ENCODE measurements around the gene PDPK1. TPM values are rescaled to one million over a fixed set of nuclear protein-coding genes. Genes with fewer than 3 reads are reported as not detected.
"Not testable (repeated sequence)": the region's sequence is repeated elsewhere in the genome, so short reads cannot be mapped to it uniquely, and the experiment has no call there.

PDPK1 gene
- total and polyA plus RNA-seq, 4 experiments from 2014 or later, result 26.4 to 71.3 (median 51.7) TPM

GRCh38 chr16:2599165-2599564 is 61.3 kb downstream of the PDPK1 start:
- H3K9me3 Mint-ChIP-seq; H3K27me3 Mint-ChIP-seq; H3K27ac ChIP-seq (ENCODE audit: low read depth, low read length); H3K4me3 ChIP-seq (ENCODE audit: low read length in 2 of 2); DNase-seq; POLR2A ChIA-PET (ENCODE audit: partially characterized antibody); intact Hi-C loops (cut with micrococcal nuclease); H3K9me3 ChIP-seq (ENCODE audit: control insufficient read depth in 1 of 2, low read length in 2 of 2); CTCF ChIA-PET (ENCODE audit: partially characterized antibody); H3K27me3 ChIP-seq (ENCODE audit: insufficient read depth, low read length); H3K4me1 ChIP-seq (ENCODE audit: insufficient read depth, low read length); H3K4me3 Mint-ChIP-seq: not testable (repeated sequence)
- H3K27ac Mint-ChIP-seq, result peak overlapping the region in 2 of 7 donors; percentile 12 to 61
- peaks cover 32% of the 10 kb centered on the region for H3K36me3 ChIP-seq (ENCODE audit: insufficient read depth, low read length)
- H3K36me3 Mint-ChIP-seq, result peaks cover 0 to 47% of the 10 kb centered on the region in 2 donors
- H3K4me1 Mint-ChIP-seq, result peaks cover 3 to 13% (median 9%) of the 10 kb centered on the region in 4 donors

- H3K9me3 Mint-ChIP-seq; H3K27me3 ChIP-seq (ENCODE audit: insufficient read depth, low read length); H3K27me3 Mint-ChIP-seq; H3K4me1 ChIP-seq (ENCODE audit: insufficient read depth, low read length); H3K27ac ChIP-seq (ENCODE audit: low read depth, low read length); POLR2A ChIA-PET (ENCODE audit: partially characterized antibody); DNase-seq; H3K27ac Mint-ChIP-seq; H3K4me3 ChIP-seq (ENCODE audit: low read length in 2 of 2); H3K4me3 Mint-ChIP-seq; CTCF ChIA-PET (ENCODE audit: partially characterized antibody); H3K9me3 ChIP-seq (ENCODE audit: control insufficient read depth in 1 of 2, low read length in 2 of 2); intact Hi-C loops (cut with micrococcal nuclease): not testable (repeated sequence)
- peaks cover 0 to 47% of the 10 kb centered on the region in 2 donors for H3K36me3 Mint-ChIP-seq
- H3K36me3 ChIP-seq (ENCODE audit: insufficient read depth, low read length), result peaks cover 32% of the 10 kb centered on the region
- H3K4me1 Mint-ChIP-seq, result peaks cover 3 to 15% (median 11%) of the 10 kb centered on the region in 4 donors
Observed at GRCh38 chr16:2599785-2600184, 62.0 kb downstream of the PDPK1 start.

- DNase-seq; H3K27ac ChIP-seq (ENCODE audit: low read depth, low read length); H3K4me3 ChIP-seq (ENCODE audit: low read length in 2 of 2); CTCF ChIA-PET (ENCODE audit: partially characterized antibody); intact Hi-C loops (cut with micrococcal nuclease); H3K27me3 ChIP-seq (ENCODE audit: insufficient read depth, low read length); POLR2A ChIA-PET (ENCODE audit: partially characterized antibody); H3K9me3 ChIP-seq (ENCODE audit: control insufficient read depth in 1 of 2, low read length in 2 of 2); H3K27me3 Mint-ChIP-seq; H3K4me1 ChIP-seq (ENCODE audit: insufficient read depth, low read length); H3K9me3 Mint-ChIP-seq; H3K4me3 Mint-ChIP-seq: not testable (repeated sequence)
- Mint-ChIP-seq H3K4me1 (peaks cover 3 to 23% (median 12%) of the 10 kb centered on the region in 4 donors), H3K27ac (peak overlapping the region in 1 of 7 donors; percentile 83), H3K36me3 (peaks cover 0 to 36% of the 10 kb centered on the region in 2 donors)
- peaks cover 24% of the 10 kb centered on the region for H3K36me3 ChIP-seq (ENCODE audit: insufficient read depth, low read length)
Observed at GRCh38 chr16:2601301-2602025, 63.6 kb downstream of the PDPK1 start.

GRCh38 chr16:2602175-2602574 is 64.4 kb downstream of the PDPK1 start:
- CTCF ChIA-PET (ENCODE audit: partially characterized antibody); H3K9me3 ChIP-seq (ENCODE audit: control insufficient read depth in 1 of 2, low read length in 2 of 2); H3K27me3 Mint-ChIP-seq; intact Hi-C loops (cut with micrococcal nuclease); H3K4me3 ChIP-seq (ENCODE audit: low read length in 2 of 2); H3K27me3 ChIP-seq (ENCODE audit: insufficient read depth, low read length); H3K4me1 ChIP-seq (ENCODE audit: insufficient read depth, low read length); H3K9me3 Mint-ChIP-seq; H3K27ac ChIP-seq (ENCODE audit: low read depth, low read length); DNase-seq: not testable (repeated sequence)
- H3K36me3 ChIP-seq (ENCODE audit: insufficient read depth, low read length), result peaks cover 18% of the 10 kb centered on the region
- POLR2A ChIA-PET (ENCODE audit: partially characterized antibody), result interaction anchor here (1.5 kb wide), 1 partner anchor 80 kb away, joined by 5 read pairs; the partner anchor contains the start of gene KCTD5
- Mint-ChIP-seq H3K4me3 (peak overlapping the region in 4 of 8 donors; percentile 20 to 50 (median 46)), H3K27ac (peak overlapping the region in 3 of 7 donors; percentile 47 to 83 (median 68)), H3K36me3 (peaks cover 0 to 33% of the 10 kb centered on the region in 2 donors), H3K4me1 (peaks cover 3 to 23% (median 12%) of the 10 kb centered on the region in 4 donors)

GRCh38 chr16:2603165-2604015 is 65.6 kb downstream of the PDPK1 start:
- no peaks in the 10 kb centered on the region for H3K27me3 ChIP-seq (ENCODE audit: insufficient read depth, low read length)
- H3K9me3 ChIP-seq (ENCODE audit: control insufficient read depth in 1 of 2, low read length in 2 of 2), result no peaks in the 10 kb centered on the region
- peak; percentile 41 to 61 (median 53) for DNase-seq
- Mint-ChIP-seq H3K27ac (peak overlapping the region; percentile 83 to 94 (median 93)), H3K4me1 (peaks cover 7 to 32% (median 16%) of the 10 kb centered on the region in 4 donors), H3K27me3 (no peaks in the 10 kb centered on the region), H3K4me3 (peak overlapping the region; percentile 95 to 99 (median 98)), H3K9me3 (no peaks in the 10 kb centered on the region), H3K36me3 (peaks cover 0 to 23% of the 10 kb centered on the region in 2 donors)
- ChIA-PET CTCF (ENCODE audit: partially characterized antibody) (no interaction called here), POLR2A (ENCODE audit: partially characterized antibody) (interaction anchor here (1.5 kb wide), 1 partner anchor 79 kb away, joined by 5 read pairs; the partner anchor contains the start of gene KCTD5)
- peak overlapping the region; percentile 66 for H3K27ac ChIP-seq (ENCODE audit: low read depth, low read length)
- peaks cover 5% of the 10 kb centered on the region for H3K36me3 ChIP-seq (ENCODE audit: insufficient read depth, low read length)
- intact Hi-C loops (cut with micrococcal nuclease), result no loop called here
- peak overlapping the region; percentile 52 to 56 for H3K4me3 ChIP-seq (ENCODE audit: low read length in 2 of 2)
- no peaks in the 10 kb centered on the region for H3K4me1 ChIP-seq (ENCODE audit: insufficient read depth, low read length)

GRCh38 chr16:2604016-2604369 is 66.2 kb downstream of the PDPK1 start:
- H3K36me3 Mint-ChIP-seq, result peaks cover 0 to 17% of the 10 kb centered on the region in 2 donors
- H3K36me3 ChIP-seq (ENCODE audit: insufficient read depth, low read length); intact Hi-C loops (cut with micrococcal nuclease); H3K27me3 Mint-ChIP-seq; POLR2A ChIA-PET (ENCODE audit: partially characterized antibody); H3K27me3 ChIP-seq (ENCODE audit: insufficient read depth, low read length); H3K4me1 ChIP-seq (ENCODE audit: insufficient read depth, low read length); H3K9me3 Mint-ChIP-seq; CTCF ChIA-PET (ENCODE audit: partially characterized antibody); H3K9me3 ChIP-seq (ENCODE audit: control insufficient read depth in 1 of 2, low read length in 2 of 2): not testable (repeated sequence)
- H3K27ac ChIP-seq (ENCODE audit: low read depth, low read length), result peak overlapping the region; percentile 66
- peak overlapping the region; percentile 52 to 56 for H3K4me3 ChIP-seq (ENCODE audit: low read length in 2 of 2)
- peak in 1 of 5 donors; percentile 9 for DNase-seq
- H3K4me3 Mint-ChIP-seq, result peak overlapping the region; percentile 95 to 99 (median 98)
- H3K4me1 Mint-ChIP-seq, result peaks cover 7 to 32% (median 16%) of the 10 kb centered on the region in 4 donors
- H3K27ac Mint-ChIP-seq, result peak overlapping the region; percentile 83 to 94 (median 93)

- DNase-seq; H3K9me3 Mint-ChIP-seq; intact Hi-C loops (cut with micrococcal nuclease); POLR2A ChIA-PET (ENCODE audit: partially characterized antibody); H3K4me1 ChIP-seq (ENCODE audit: insufficient read depth, low read length); H3K9me3 ChIP-seq (ENCODE audit: control insufficient read depth in 1 of 2, low read length in 2 of 2); H3K27me3 Mint-ChIP-seq; H3K27me3 ChIP-seq (ENCODE audit: insufficient read depth, low read length); H3K4me3 ChIP-seq (ENCODE audit: low read length in 2 of 2); H3K27ac Mint-ChIP-seq; CTCF ChIA-PET (ENCODE audit: partially characterized antibody); H3K4me3 Mint-ChIP-seq; H3K27ac ChIP-seq (ENCODE audit: low read depth, low read length): not testable (repeated sequence)
- peaks cover 7 to 32% (median 18%) of the 10 kb centered on the region in 4 donors for H3K4me1 Mint-ChIP-seq
- peaks cover 9 to 18% of the 10 kb centered on the region in 2 donors for H3K36me3 Mint-ChIP-seq
- H3K36me3 ChIP-seq (ENCODE audit: insufficient read depth, low read length), result peaks cover 12% of the 10 kb centered on the region
Observed at GRCh38 chr16:2606820-2607219, 69.0 kb downstream of the PDPK1 start.
